HCT116 (cell line): ENCODE measurements around the gene SUV39H2. TPM values are rescaled to one million over a fixed set of nuclear protein-coding genes. Genes with fewer than 3 reads are reported as not detected.

ENCODE experiments used
- ATAC-seq: fragments of 200-7000 bp; cut with Tn5 transposase; 2 replicates; pipeline ENCODE4 v1.9.1; 2020; ENCODE audit warnings: mild to moderate bottlenecking, moderate library complexity
- BruUV-seq: library from RNA; stranded (reverse); fragments of 400-500 nt; replicated peaks from 2 replicates; lab custom pipeline; 2021; lab: Mats Ljungman, UMichigan
- CTCF ChIA-PET: fragments of 300-600 bp; sonication (Branson Sonifier 250); formaldehyde crosslinking; loops from one replicate; lab custom pipeline; 2021; ENCODE audit warnings: antibody characterized with exemption; lab: Charles Lee
- POLR2A ChIA-PET: fragments of 300-600, 350-600 bp; sonication (Branson Sonifier 250); formaldehyde crosslinking; loops from one replicate; lab custom pipeline; 2021; ENCODE audit warnings: antibody characterized with exemption; lab: Charles Lee
- RAD21 ChIA-PET, 2 experiments: fragments of 300-600 bp; sonication (Branson Sonifier 250); formaldehyde crosslinking; loops; one replicate each; lab custom pipeline; 2023; ENCODE audit warnings: low total read pairs in 2 of 2; ENCODE audit not compliant: uncharacterized antibody in 2 of 2, unreplicated experiment in 2 of 2, low non-redundant PET in 1 of 2; lab: Charles Lee
- DNase-seq: peaks from one replicate; pipeline ENCODE4 v3.0.0-alpha.2; 2010; ENCODE audit warnings: low read depth, low spot score
- H2AFZ ChIP-seq: fragments of 200-600 bp; shearing (Covaris generic), sonication (generic); 2 replicates; pipeline ENCODE4 v1.6.1; 2017; ENCODE audit warnings: low read depth, mixed run types, mixed read lengths, antibody characterized with exemption, low read length; ENCODE audit not compliant: poor library complexity, severe bottlenecking
- H3K27ac ChIP-seq: 2 replicates; pipeline ENCODE4 v1.5.1; 2012; ENCODE audit warnings: low read depth, low read length
- H3K27me3 ChIP-seq: fragments of 200-600 bp; sonication (generic); 2 replicates; pipeline ENCODE4 v1.6.1; 2016; ENCODE audit warnings: mixed run types, low read length, mixed read lengths; ENCODE audit not compliant: insufficient read depth
- H3K36me3 ChIP-seq, 2 experiments: fragments of 200-500 bp in 1 of 2; fragments of 200-600 bp in 1 of 2; sonication (Bioruptor generic) in 1 of 2; sonication (generic) in 1 of 2; 2 replicates each; pipeline versions ENCODE4 v1.5.1 to v1.6.1; 2014 to 2016; ENCODE audit warnings: low read length in 2 of 2, inconsistent platforms in 1 of 2, mixed read lengths in 1 of 2, mixed run types in 1 of 2; ENCODE audit not compliant: insufficient read depth in 2 of 2, control insufficient read depth in 1 of 2
- H3K4me1 ChIP-seq, 2 experiments: fragments of 200-600 bp in 1 of 2; sonication (generic) in 1 of 2; 2 replicates each; pipeline versions ENCODE4 v1.5.1 to v1.6.1; 2012 to 2017; ENCODE audit warnings: low read length in 2 of 2, inconsistent platforms in 1 of 2, mild to moderate bottlenecking in 1 of 2, mixed read lengths in 1 of 2, mixed run types in 1 of 2, moderate library complexity in 1 of 2; ENCODE audit not compliant: insufficient read depth in 2 of 2, control insufficient read depth in 1 of 2
- H3K4me2 ChIP-seq: fragments of 200-600 bp; sonication (generic); 2 replicates; pipeline ENCODE4 v1.6.1; 2017; ENCODE audit warnings: mixed run types, low read length, mixed read lengths
- H3K4me3 ChIP-seq, 2 experiments: fragments of 200-600 bp in 1 of 2; sonication (generic) in 1 of 2; replicated peaks in 1 of 2; 2 replicates each; pipeline ENCODE4 v1.5.1; 2011 to 2016; ENCODE audit warnings: low read length in 2 of 2, control low read depth in 1 of 2, low read depth in 1 of 2, mild to moderate bottlenecking in 1 of 2, mixed read lengths in 1 of 2, mixed run types in 1 of 2
- H3K79me2 ChIP-seq: fragments of 200-600 bp; sonication (generic); 2 replicates; pipeline ENCODE4 v1.6.1; 2017; ENCODE audit warnings: mild to moderate bottlenecking, mixed run types, low read length, moderate library complexity, mixed read lengths; ENCODE audit not compliant: insufficient read depth
- H3K9ac ChIP-seq: fragments of 200-600 bp; sonication (generic); 2 replicates; pipeline ENCODE4 v1.6.1; 2016; ENCODE audit warnings: low read length, mixed read lengths
- H3K9me2 ChIP-seq: fragments of 200-600 bp; sonication (generic), shearing (Covaris generic); 2 replicates; pipeline ENCODE4 v1.6.1; 2017; ENCODE audit warnings: mixed run types, mild to moderate bottlenecking, moderate library complexity; ENCODE audit not compliant: insufficient read depth
- H3K9me3 ChIP-seq, 2 experiments: fragments of 200-500 bp in 1 of 2; fragments of 200-600 bp in 1 of 2; sonication (Bioruptor generic) in 1 of 2; sonication (generic) in 1 of 2; 2 replicates each; pipeline ENCODE4 v1.6.1; 2014 to 2017; ENCODE audit warnings: low read length in 2 of 2, mixed read lengths in 2 of 2, inconsistent platforms in 1 of 2, low read depth in 1 of 2, mild to moderate bottlenecking in 1 of 2, mixed run types in 1 of 2, moderate library complexity in 1 of 2; ENCODE audit not compliant: control insufficient read depth in 1 of 2, insufficient read depth in 1 of 2
- H4K20me1 ChIP-seq: fragments of 200-600 bp; sonication (generic), shearing (Covaris generic); 2 replicates; pipeline ENCODE4 v1.6.1; 2017; ENCODE audit warnings: mixed run types, mild to moderate bottlenecking, moderate library complexity; ENCODE audit not compliant: insufficient read depth
- CBX3 ChIP-seq: IDR thresholded peaks from 2 replicates; pipeline ENCODE4 v1.6.1; 2012; ENCODE audit warnings: low read depth
- CEBPB ChIP-seq: IDR thresholded peaks from 2 replicates; pipeline ENCODE4 v1.6.1; 2012; ENCODE audit warnings: low read depth
- ELF1 ChIP-seq: IDR thresholded peaks from 2 replicates; pipeline ENCODE4 v1.6.1; 2012; ENCODE audit warnings: low read depth, borderline replicate concordance
- EZH2 ChIP-seq: fragments of 200-600 bp; sonication (generic); IDR thresholded peaks from 2 replicates; pipeline ENCODE4 v1.6.1; 2017; ENCODE audit warnings: antibody characterized with exemption, mixed run types
- EZH2phosphoT487 ChIP-seq: fragments of 200-600 bp; IDR thresholded peaks from 2 replicates; pipeline ENCODE4 v1.6.1; 2018; ENCODE audit warnings: antibody characterized with exemption, borderline replicate concordance
- FOSL1 ChIP-seq: IDR thresholded peaks from 2 replicates; pipeline ENCODE4 v1.6.1; 2012; ENCODE audit warnings: low read depth
- JUND ChIP-seq: IDR thresholded peaks from 2 replicates; pipeline ENCODE4 v1.6.1; 2012
- MAX ChIP-seq: IDR thresholded peaks from 2 replicates; pipeline ENCODE4 v1.6.1; 2012
- POLR2A ChIP-seq: IDR thresholded peaks from 2 replicates; pipeline ENCODE4 v1.7.0; 2011; ENCODE audit warnings: borderline replicate concordance; ENCODE audit not compliant: insufficient read depth, insufficient read length; ENCODE audit errors: extremely low read depth
- POLR2AphosphoS5 ChIP-seq: IDR thresholded peaks from 2 replicates; pipeline ENCODE4 v1.6.1; 2011; ENCODE audit warnings: mild to moderate bottlenecking, low read depth, low read length, moderate library complexity
- RAD21 ChIP-seq: IDR thresholded peaks from 2 replicates; pipeline ENCODE4 v1.6.1; 2012; ENCODE audit warnings: low read depth, mild to moderate bottlenecking
- REST ChIP-seq: IDR thresholded peaks from 2 replicates; pipeline ENCODE4 v1.6.1; 2012; ENCODE audit warnings: low read depth
- SIN3A ChIP-seq: IDR thresholded peaks from 2 replicates; pipeline ENCODE4 v1.6.1; 2012; ENCODE audit warnings: low read depth
- SP1 ChIP-seq: IDR thresholded peaks from 2 replicates; pipeline ENCODE4 v1.6.1; 2012; ENCODE audit warnings: low read depth
- TCF7L2 ChIP-seq: IDR thresholded peaks from 2 replicates; pipeline ENCODE4 v1.7.0; 2011; ENCODE audit warnings: borderline replicate concordance, inconsistent platforms; ENCODE audit not compliant: insufficient read depth, insufficient read length; ENCODE audit errors: extremely low read depth
- YY1 ChIP-seq: IDR thresholded peaks from 2 replicates; pipeline ENCODE4 v1.6.1; 2011; ENCODE audit warnings: low read length, low read depth, moderate library complexity, mild to moderate bottlenecking; ENCODE audit not compliant: insufficient replicate concordance; ENCODE audit errors: extremely low read depth
- ZBTB33 ChIP-seq: IDR thresholded peaks from 2 replicates; pipeline ENCODE4 v1.6.1; 2011; ENCODE audit warnings: mild to moderate bottlenecking, low read length, moderate library complexity; ENCODE audit not compliant: insufficient replicate concordance; ENCODE audit errors: extremely low read depth
- ZFX ChIP-seq: fragments of 450-650 bp; IDR thresholded peaks from 2 replicates; pipeline ENCODE4 v1.6.1; 2017
- ZNF274 ChIP-seq: fragments of 200-500 bp; sonication (Bioruptor generic); IDR thresholded peaks from 2 replicates; pipeline ENCODE4 v1.6.1; 2014; ENCODE audit warnings: mild to moderate bottlenecking, low read depth, low read length, inconsistent platforms
- intact Hi-C: fragments of 100-400 bp; cut with micrococcal nuclease; formaldehyde crosslinking; loops from 2 replicates; pipeline ENCODE4 v1.10.0; 2022
- total RNA-seq: library from RNA; stranded (reverse); gene quantifications from one replicate; pipeline ENCODE4 v1.2.1, GENCODE V29; 2021; ENCODE audit not compliant: unreplicated experiment

SUV39H2 gene
- total RNA-seq, 1 experiment from 2014 or later = 26.6 TPM

- Histone ChIP-seq H3K27me3 (no peaks in the 10 kb centered on the region), H3K9me3 (no peaks in the 10 kb centered on the region), H3K9ac (no peak overlapping the region), H2AFZ (no peak overlapping the region), H4K20me1 (no peaks in the 10 kb centered on the region), H3K4me1 (peaks cover 3 to 10% of the 10 kb centered on the region in 2 experiments; a peak in 2 of 4 replicates), H3K27ac (no peak overlapping the region), H3K79me2 (peaks cover 97% of the 10 kb centered on the region), H3K9me2 (no peaks in the 10 kb centered on the region), H3K4me3 (no peak overlapping the region), H3K4me2 (no peak overlapping the region), H3K36me3 (peaks cover 9 to 15% of the 10 kb centered on the region in 2 experiments; a peak in 3 of 4 replicates)
- intact Hi-C loops = no loop called here
- TF ChIP-seq CEBPB (no peak), MAX (no peak), SIN3A (no peak), POLR2A (no peak), FOSL1 (no peak), ZBTB33 (no peak), SP1 (no peak), JUND (no peak), TCF7L2 (no peak), CBX3 (no peak), YY1 (no peak), EZH2 (no peak), RAD21 (no peak), ZNF274 (no peak), REST (no peak), EZH2phosphoT487 (no peak), ZFX (no peak), POLR2AphosphoS5 (no peak), ELF1 (no peak)
- RAD21 ChIA-PET = no interaction called here
- DNase-seq (no peak), ATAC-seq (no peak)
- POLR2A ChIA-PET = no interaction called here
- no TSS peak for BruUV-seq
- CTCF ChIA-PET = no interaction called here
Measured at GRCh38 chr10:14884082-14884481, 5.4 kb downstream of the SUV39H2 start.
